Activated CD8-positive, alpha-beta T cell treated with anti-CD3 and anti-CD28 coated beads for 36 hours (primary cell): Measurements from ENCODE around the gene BBX. TPM values are rescaled to one million over a fixed set of nuclear protein-coding genes. Genes with fewer than 3 reads are reported as not detected.

Experiments used
- ATAC-seq: fragments of 200-7000 bp; cut with Tn5 transposase; one replicate; pipeline ENCODE4 v1.10.0; 2021; ENCODE audit warnings: mild to moderate bottlenecking, moderate library complexity
- CTCF ChIA-PET: fragments of 350-600 bp; sonication (Branson Sonifier 250); formaldehyde crosslinking; loops from one replicate; lab custom pipeline; 2021; ENCODE audit warnings: antibody characterized with exemption; lab: Charles Lee
- POLR2A ChIA-PET: fragments of 350-600 bp; sonication (Branson Sonifier 250); formaldehyde crosslinking; loops from one replicate; lab custom pipeline; 2021; ENCODE audit warnings: antibody characterized with exemption; lab: Charles Lee
- DNase-seq: peaks from one replicate; pipeline ENCODE4 v3.0.0-alpha.2; 2020
- H3K27ac Mint-ChIP-seq: one replicate; pipeline ENCODE4 v1.8.0; 2021; ENCODE audit warnings: mild to moderate bottlenecking, mixed read lengths
- H3K27me3 Mint-ChIP-seq: one replicate; pipeline ENCODE4 v1.8.0; 2021; ENCODE audit warnings: mixed read lengths
- H3K36me3 Mint-ChIP-seq: one replicate; pipeline ENCODE4 v1.8.0; 2021; ENCODE audit warnings: low read depth, mixed read lengths
- H3K4me1 Mint-ChIP-seq: one replicate; pipeline ENCODE4 v1.8.0; 2021; ENCODE audit warnings: low read depth, mixed read lengths
- H3K4me3 Mint-ChIP-seq: one replicate; pipeline ENCODE4 v1.8.0; 2021; ENCODE audit warnings: mild to moderate bottlenecking, moderate library complexity, mixed read lengths
- H3K9me3 Mint-ChIP-seq: one replicate; pipeline ENCODE4 v1.8.0; 2021; ENCODE audit warnings: mixed read lengths
- intact Hi-C: fragments of 100-400 bp; cut with micrococcal nuclease; formaldehyde crosslinking; loops from one replicate; pipeline ENCODE4 v1.10.0; 2022
- total RNA-seq, 2 experiments: library from RNA; stranded (reverse); gene quantifications; one replicate each; pipeline ENCODE4 v1.2.3, GENCODE V29; 2021
- TF ChIP-seq, protein P1 (sequence below): fragments of 200-600 bp; IDR thresholded peaks from one replicate; pipeline ENCODE4 v1.8.0; 2022; ENCODE audit warnings: antibody characterized with exemption, mild to moderate bottlenecking

Gene BBX
- total RNA-seq, 2 experiments from 2014 or later = 40.9 to 42.4 TPM

- DNase-seq (no peak), ATAC-seq (no peak)
- Mint-ChIP-seq H3K9me3 (no peaks in the 10 kb centered on the region), H3K27me3 (peaks cover 20% of the 10 kb centered on the region), H3K4me1 (no peaks in the 10 kb centered on the region), H3K4me3 (no peak overlapping the region), H3K36me3 (no peaks in the 10 kb centered on the region), H3K27ac (no peak overlapping the region)
- POLR2A ChIA-PET = no interaction called here
- intact Hi-C loops = no loop called here
- CTCF ChIA-PET = interaction anchor here (0.6 to 0.8 kb wide), 2 partner anchors 15 to 90 kb away, joined by 3 to 4 read pairs; no protein-coding TSS in a partner anchor
- TF ChIP-seq, protein P1, sequence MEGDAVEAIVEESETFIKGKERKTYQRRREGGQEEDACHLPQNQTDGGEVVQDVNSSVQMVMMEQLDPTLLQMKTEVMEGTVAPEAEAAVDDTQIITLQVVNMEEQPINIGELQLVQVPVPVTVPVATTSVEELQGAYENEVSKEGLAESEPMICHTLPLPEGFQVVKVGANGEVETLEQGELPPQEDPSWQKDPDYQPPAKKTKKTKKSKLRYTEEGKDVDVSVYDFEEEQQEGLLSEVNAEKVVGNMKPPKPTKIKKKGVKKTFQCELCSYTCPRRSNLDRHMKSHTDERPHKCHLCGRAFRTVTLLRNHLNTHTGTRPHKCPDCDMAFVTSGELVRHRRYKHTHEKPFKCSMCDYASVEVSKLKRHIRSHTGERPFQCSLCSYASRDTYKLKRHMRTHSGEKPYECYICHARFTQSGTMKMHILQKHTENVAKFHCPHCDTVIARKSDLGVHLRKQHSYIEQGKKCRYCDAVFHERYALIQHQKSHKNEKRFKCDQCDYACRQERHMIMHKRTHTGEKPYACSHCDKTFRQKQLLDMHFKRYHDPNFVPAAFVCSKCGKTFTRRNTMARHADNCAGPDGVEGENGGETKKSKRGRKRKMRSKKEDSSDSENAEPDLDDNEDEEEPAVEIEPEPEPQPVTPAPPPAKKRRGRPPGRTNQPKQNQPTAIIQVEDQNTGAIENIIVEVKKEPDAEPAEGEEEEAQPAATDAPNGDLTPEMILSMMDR = no peak
These were observed 296.9 kb downstream of the BBX start for GRCh38 chr3:107819656-107820055.

- Mint-ChIP-seq H3K4me1 (no peaks in the 10 kb centered on the region), H3K27ac (no peak overlapping the region), H3K4me3 (no peak overlapping the region), H3K9me3 (no peaks in the 10 kb centered on the region), H3K36me3 (no peaks in the 10 kb centered on the region), H3K27me3 (peaks cover 20% of the 10 kb centered on the region)
- CTCF ChIA-PET = no interaction called here
- intact Hi-C loops = no loop called here
- ATAC-seq (no peak), DNase-seq (no peak)
- POLR2A ChIA-PET = no interaction called here
- TF ChIP-seq, protein P1 = no peak
These were observed 299.5 kb downstream of the BBX start for GRCh38 chr3:107822308-107822707.

GRCh38 chr3:107824822-107825371 lies 302.1 kb downstream of the BBX start:
- H3K27ac Mint-ChIP-seq = no peak overlapping the region
- DNase-seq (no peak), ATAC-seq (no peak)
- CTCF ChIA-PET = interaction anchor here (1.1 kb wide), 1 partner anchor 21 kb away, joined by 3 read pairs; no protein-coding TSS in a partner anchor
- no peak overlapping the region for H3K4me3 Mint-ChIP-seq
- H3K27me3 Mint-ChIP-seq = peaks cover 15% of the 10 kb centered on the region
- intact Hi-C loops = no loop called here
- TF ChIP-seq, protein P1 = no peak
- no peaks in the 10 kb centered on the region for H3K9me3 Mint-ChIP-seq
- no peaks in the 10 kb centered on the region for H3K4me1 Mint-ChIP-seq
- H3K36me3 Mint-ChIP-seq = no peaks in the 10 kb centered on the region
- POLR2A ChIA-PET = no interaction called here

DNA sequence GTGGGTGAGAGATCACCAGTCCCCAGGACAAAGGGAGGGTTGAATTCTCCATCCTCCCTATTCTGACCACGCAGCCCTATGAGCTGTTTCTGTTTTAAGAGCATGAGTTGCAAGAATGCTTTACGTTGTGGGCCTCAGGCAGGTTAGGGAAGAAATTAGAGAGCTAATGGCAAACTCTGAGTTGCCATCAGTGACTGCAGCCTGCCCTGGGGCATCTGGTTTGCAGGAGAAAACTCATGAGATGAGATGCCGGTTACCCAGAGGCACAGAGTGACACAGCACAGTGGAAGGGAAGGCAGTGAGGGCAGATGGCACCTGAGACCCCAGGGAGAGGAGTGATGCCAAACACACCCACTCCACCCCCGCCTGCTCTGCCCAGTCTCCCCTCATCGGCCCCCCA lies 302.8 kb downstream of the BBX start:
- intact Hi-C loops = no loop called here
- ATAC-seq = no peak
- H3K27me3 Mint-ChIP-seq = peaks cover 14% of the 10 kb centered on the region
- H3K4me3 Mint-ChIP-seq = no peak overlapping the region
- no peaks in the 10 kb centered on the region for H3K36me3 Mint-ChIP-seq
- TF ChIP-seq, protein P1 = no peak
- CTCF ChIA-PET = interaction anchor here (1.1 kb wide), 1 partner anchor 20 kb away, joined by 3 read pairs; no protein-coding TSS in a partner anchor
- POLR2A ChIA-PET = no interaction called here
- no peak overlapping the region for H3K27ac Mint-ChIP-seq
- no peaks in the 10 kb centered on the region for H3K9me3 Mint-ChIP-seq
- DNase-seq = no peak
- H3K4me1 Mint-ChIP-seq = no peaks in the 10 kb centered on the region

DNA sequence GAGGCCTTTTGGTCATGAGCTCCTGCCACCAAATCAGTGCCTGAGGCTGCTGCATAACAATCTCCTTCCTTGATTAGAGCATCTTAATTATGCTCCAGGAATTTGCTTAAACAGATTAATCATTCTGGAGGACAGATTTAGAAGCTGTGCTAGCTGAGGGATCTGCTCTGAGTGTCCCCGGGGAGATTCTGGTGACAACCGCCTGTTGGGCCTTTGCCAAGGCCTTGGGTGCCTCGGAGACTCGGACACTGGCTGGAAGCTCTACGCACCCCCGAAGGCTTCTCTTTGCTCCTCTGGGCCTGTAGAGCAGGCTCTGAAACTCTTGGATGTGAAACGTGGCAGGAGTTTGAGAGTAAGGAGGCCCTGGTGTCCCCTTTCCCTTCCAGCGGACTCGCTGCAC lies 304.0 kb downstream of the BBX start:
- Mint-ChIP-seq H3K36me3 (no peaks in the 10 kb centered on the region), H3K9me3 (no peaks in the 10 kb centered on the region), H3K4me3 (no peak overlapping the region), H3K27ac (no peak overlapping the region), H3K4me1 (no peaks in the 10 kb centered on the region), H3K27me3 (peaks cover 14% of the 10 kb centered on the region)
- ATAC-seq (no peak), DNase-seq (no peak)
- TF ChIP-seq, protein P1 = no peak
- POLR2A ChIA-PET = no interaction called here
- intact Hi-C loops = no loop called here
- CTCF ChIA-PET = no interaction called here
